ENCODE data around the gene SORCS2.

Gene SORCS2

GRCh38 chr4:7222521-7222920 is 30.2 kb downstream of the SORCS2 start:
- TF ChIP-seq, protein P1, sequence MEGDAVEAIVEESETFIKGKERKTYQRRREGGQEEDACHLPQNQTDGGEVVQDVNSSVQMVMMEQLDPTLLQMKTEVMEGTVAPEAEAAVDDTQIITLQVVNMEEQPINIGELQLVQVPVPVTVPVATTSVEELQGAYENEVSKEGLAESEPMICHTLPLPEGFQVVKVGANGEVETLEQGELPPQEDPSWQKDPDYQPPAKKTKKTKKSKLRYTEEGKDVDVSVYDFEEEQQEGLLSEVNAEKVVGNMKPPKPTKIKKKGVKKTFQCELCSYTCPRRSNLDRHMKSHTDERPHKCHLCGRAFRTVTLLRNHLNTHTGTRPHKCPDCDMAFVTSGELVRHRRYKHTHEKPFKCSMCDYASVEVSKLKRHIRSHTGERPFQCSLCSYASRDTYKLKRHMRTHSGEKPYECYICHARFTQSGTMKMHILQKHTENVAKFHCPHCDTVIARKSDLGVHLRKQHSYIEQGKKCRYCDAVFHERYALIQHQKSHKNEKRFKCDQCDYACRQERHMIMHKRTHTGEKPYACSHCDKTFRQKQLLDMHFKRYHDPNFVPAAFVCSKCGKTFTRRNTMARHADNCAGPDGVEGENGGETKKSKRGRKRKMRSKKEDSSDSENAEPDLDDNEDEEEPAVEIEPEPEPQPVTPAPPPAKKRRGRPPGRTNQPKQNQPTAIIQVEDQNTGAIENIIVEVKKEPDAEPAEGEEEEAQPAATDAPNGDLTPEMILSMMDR (conservative IDR thresholded peaks at IDR 0.05; ENCODE audit: low read length), result no peak
- DNase-seq (ENCODE audit: low read depth), result no peak
- H3K4me3 ChIP-seq (ENCODE audit: low read length), result no peak overlapping the region

DNA sequence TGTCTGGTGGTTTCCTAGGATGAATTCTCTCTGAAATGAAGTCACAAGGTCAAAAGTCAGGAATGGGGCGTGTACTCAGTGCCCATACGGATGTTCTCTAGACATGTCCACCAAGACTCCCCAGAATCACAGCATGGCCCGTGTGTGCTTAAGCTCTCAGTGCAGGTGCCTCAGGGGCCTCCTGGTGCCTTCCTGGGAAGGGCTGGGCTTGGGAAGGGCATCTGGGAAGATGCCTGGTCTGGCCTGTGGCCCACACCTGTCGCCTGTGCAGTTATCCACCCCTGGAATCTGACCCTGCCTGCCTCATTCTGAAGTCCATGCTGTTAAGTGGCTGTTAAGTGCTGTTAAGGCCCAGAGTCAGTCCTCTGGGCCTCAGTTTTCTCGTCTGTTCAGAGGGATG is 31.2 kb downstream of the SORCS2 start:
- TF ChIP-seq, protein P1 (conservative IDR thresholded peaks at IDR 0.05; ENCODE audit: low read length), result no peak
- no peak overlapping the region for H3K4me3 ChIP-seq (ENCODE audit: low read length)
- no peak for DNase-seq (ENCODE audit: low read depth)

DNA sequence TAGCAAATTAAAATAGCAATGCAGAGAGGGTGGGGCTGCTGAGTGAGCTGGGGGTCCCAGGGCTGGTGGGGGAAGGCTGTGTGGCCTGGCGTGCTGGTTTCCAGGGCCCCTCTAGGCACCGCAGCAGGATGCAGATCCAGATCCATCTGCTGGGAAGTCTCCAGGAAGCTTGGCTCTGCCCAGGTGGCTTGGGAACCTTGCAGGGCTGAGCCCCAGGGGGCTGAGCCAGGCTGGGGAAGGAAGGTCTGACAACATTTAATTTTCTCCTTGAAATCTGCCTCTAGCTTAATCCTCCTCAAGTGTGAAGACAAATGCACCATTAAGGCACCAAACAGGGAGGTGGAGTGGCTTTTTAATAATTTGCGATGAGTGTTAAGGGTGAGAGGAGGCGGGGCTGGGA is 31.7 kb downstream of the SORCS2 start:
- TF ChIP-seq, protein P1 (conservative IDR thresholded peaks at IDR 0.05; ENCODE audit: low read length), result no peak
- no peak for DNase-seq (ENCODE audit: low read depth)
- no peak overlapping the region for H3K4me3 ChIP-seq (ENCODE audit: low read length)

DNA sequence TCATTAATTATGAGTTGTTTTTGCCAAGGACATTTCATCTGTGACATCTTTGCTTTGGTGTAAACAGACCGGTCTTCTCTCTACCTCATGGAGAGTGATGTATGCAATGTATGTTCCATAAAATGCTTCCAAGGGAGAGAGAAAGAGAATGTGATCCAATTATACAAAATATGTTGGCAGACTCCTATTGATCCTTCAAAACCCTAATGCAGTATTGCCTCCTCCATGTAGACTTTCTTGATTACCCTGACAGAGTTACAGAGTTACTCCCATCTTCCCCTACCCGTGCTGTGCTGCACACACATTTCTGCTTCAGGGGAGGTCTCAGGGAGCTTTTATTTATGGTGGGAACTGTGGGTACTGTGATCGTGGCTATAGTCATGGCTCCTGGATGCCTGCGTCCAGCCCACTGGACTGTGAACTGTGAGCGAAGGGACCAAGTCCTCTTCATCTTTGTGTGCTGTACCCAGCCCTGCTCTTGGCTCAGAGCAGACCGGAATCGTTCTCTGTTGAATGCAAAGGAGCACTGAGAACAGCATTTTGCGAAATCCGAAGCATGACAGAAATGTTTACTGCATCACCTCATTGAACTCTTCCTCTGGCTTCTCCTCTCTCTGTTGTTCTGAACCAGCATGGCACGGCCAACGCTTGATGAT is 32.7 kb downstream of the SORCS2 start:
- H3K4me3 ChIP-seq (ENCODE audit: low read length), result no peak overlapping the region
- no peak for DNase-seq (ENCODE audit: low read depth)
- TF ChIP-seq, protein P1 (conservative IDR thresholded peaks at IDR 0.05; ENCODE audit: low read length), result no peak

DNA sequence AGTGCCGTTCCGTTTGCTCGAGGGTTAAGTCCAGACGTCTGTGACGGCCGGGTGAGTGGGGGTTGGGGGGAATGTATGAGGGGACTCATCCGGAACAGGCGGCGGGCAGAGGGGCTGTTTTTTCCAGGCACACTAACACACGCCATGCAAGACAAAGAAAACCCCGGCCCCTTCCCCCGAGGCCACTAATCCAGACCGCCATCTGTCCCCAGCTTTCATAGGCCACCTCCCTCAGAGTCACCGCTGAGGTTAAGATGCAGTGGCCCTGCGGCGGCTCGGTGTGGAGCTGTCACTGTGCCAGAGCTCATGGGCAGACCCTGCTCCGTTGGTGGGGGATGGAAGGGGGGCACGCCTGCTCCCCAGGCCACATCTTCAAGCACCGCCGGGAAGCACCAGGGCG is 34.1 kb downstream of the SORCS2 start:
- TF ChIP-seq, protein P1 (conservative IDR thresholded peaks at IDR 0.05; ENCODE audit: low read length), result no peak
- H3K4me3 ChIP-seq (ENCODE audit: low read length), result no peak overlapping the region
- DNase-seq (ENCODE audit: low read depth), result no peak

GRCh38 chr4:7227008-7227407 is 34.7 kb downstream of the SORCS2 start:
- no peak overlapping the region for H3K4me3 ChIP-seq (ENCODE audit: low read length)
- TF ChIP-seq, protein P1 (conservative IDR thresholded peaks at IDR 0.05; ENCODE audit: low read length), result no peak
- DNase-seq (ENCODE audit: low read depth), result no peak

- TF ChIP-seq, protein P1 (conservative IDR thresholded peaks at IDR 0.05; ENCODE audit: low read length), result no peak
- H3K4me3 ChIP-seq (ENCODE audit: low read length), result no peak overlapping the region
- DNase-seq (ENCODE audit: low read depth), result no peak
These were observed 36.4 kb downstream of the SORCS2 start for GRCh38 chr4:7228734-7229133.

Data from AG10803 (cell line).